Measurements from ENCODE around the gene LRRC8B.
"Not testable (repeated sequence)": the region's sequence is repeated elsewhere in the genome, so short reads cannot be mapped to it uniquely, and the experiment has no call there.

The LRRC8B gene

DNA sequence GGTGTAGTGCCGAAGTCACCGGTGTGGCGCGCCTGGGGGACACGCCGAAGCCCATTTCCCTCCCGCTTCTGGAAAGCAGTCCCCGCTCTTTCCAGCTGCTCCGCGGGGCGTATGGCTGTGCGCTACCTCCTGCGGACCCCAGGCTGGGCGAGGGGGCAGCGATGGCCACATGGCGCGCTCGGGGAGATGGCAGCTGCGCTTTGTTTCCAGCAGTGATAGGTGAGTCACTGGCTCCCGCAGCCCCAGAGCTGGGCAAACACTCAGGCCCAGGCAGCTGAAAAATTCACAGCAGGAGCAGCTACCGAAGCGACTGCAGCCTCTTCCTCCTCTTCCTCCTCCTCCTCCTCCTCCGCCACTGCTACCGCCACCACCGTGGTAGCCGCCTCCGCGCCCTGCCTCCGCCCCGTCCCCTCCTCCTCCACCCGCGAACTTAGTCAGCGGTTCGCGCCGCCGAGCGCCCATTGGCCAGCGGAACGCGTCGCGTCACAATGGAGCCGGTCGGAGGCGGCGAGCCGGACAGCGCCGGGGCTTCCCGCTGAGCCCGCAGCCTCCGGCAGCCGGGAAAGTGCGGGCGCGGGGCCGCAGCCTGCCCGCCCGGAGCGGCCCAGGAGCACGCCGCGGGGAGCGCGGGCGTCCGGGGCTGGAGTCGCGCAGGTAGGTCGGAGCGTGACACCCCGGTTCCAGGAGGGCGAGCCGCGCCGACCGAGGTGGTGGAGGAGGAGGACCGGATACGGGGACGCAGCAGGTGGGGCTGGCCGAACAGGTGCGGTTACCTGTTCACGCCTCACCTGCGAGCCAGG lies at the start of gene LRRC8B:
TSS of gene LRRC8B (plus strand) at position 461 of the 800 bp plus-strand sequence. CDS start 57,822 bp downstream, outside the sequence.
- DNase-seq: peak; percentile 89

GRCh38 chr1:89475269-89475668 lies 49.4 kb upstream of the LRRC8B start:
- no peak for DNase-seq

DNA sequence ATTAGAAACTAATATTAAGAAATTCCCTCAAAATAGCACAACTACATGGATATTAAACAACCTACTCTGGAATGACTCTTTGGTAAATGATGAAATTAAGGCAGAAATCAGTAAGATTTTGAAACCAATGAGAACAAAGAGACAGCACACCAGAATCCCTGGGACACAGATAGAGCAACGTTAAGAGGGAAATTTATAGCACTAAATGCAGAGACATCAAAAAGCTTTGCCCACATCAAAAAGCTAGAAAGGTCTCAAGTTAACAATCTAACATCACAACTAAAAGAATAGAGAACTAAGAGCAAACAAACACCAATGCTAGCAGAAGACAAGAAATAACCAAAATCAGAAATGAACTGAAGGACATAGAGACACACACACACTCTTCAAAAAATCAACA lies 48.6 kb upstream of the LRRC8B start:
- DNase-seq: no peak

DNA sequence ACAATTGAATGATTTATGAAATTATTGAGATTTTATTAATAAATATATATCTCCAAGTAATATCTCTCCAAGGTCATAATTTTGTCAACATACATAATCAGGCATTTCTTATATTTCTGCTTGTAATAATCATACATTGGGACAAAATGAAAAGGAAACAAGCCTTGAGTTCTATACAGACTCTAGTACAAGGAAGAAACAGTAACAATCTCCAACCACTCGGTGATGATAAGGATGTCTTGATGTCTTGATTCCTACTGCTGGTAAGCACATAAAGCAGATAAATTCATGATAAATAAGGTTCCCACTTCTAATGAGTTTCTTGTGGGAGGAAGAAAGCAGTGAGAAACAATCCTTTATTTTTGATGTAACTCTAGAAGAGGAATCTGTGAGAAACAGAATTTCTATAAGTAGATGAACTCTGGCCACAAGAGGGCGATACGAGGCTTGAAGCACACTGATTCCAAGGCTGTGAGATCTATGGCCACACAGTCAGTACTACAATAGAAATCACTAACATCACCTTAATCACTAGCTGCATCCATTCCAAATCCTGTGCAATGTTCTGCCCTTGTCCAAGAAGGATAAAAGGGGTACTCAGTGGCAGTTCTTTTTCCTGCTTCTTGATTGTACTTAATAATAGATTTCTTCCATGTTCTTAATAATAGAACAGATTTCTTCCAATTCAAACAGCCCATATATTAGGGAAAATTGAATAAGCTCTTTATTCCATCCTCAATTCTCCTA lies 41.4 kb upstream of the LRRC8B start:
- DNase-seq: peak; percentile 59

- DNase-seq: no peak
Measured at GRCh38 chr1:89483757-89484077, 40.9 kb upstream of the LRRC8B start.

DNA sequence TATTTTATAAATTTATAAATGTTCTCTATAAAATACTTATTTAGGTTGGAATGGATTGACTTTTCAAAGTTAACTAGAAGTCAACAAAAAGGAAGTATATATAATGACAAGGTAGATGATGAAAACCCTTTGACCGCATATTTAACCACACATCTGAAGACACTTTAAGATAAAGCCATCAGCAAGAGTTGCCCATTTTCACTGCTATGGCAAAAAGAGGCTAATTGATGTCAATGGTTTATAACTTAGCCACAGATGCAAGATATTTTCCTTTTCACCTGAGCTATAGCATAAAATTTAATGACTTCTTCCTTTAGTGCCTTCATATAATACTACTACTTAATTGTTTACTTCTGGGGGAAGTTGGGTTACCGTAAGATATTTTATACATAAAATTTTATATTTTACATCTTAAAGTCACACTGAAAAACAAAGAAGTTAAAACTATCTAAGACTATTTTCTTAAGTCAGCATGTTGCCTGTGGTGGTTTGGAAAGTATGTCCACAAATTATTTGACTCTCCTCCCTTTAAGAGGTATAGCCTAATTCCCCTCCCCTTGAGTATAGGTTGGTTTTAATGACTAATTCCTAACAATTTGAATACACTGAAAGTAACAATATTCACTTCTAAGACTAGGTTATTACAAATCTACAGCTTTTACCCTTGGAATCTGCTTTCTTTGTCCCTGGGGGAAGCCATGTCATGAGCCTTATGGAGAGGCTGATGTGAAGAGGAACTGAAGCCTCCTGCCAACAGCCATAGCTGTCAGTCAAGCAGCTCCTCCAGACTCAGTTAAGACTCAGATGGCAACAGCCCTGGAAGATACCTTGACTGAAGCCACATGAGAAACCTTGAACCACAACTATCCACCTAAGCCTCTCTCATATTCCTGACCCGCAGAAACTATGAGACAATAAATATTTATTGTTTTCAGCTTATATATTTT lies 40.3 kb upstream of the LRRC8B start:
- no peak for DNase-seq

- no peak for DNase-seq
Measured at GRCh38 chr1:89487972-89488371, 36.7 kb upstream of the LRRC8B start.

GRCh38 chr1:89489047-89489729 lies 35.4 kb upstream of the LRRC8B start:
- DNase-seq: no peak

DNA sequence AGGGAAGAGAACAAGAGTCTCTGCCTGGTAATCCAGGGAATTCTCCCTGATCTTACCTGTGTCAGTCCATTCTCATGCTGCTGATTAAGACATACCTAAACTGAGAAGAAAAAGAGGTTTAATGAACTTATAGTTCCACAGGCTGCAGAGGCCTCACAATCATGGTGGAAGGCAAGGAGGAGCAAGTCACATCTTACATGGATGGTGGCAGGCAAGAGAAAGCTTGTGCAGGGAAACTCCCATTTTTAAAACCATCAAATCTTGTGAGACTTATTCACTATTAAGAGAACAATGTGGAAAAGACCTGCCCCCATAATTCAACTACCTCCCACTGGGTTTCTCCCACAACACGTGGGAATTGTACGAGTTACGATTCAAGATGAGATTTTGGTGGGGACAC lies 34.2 kb upstream of the LRRC8B start:
- DNase-seq: no peak

DNA sequence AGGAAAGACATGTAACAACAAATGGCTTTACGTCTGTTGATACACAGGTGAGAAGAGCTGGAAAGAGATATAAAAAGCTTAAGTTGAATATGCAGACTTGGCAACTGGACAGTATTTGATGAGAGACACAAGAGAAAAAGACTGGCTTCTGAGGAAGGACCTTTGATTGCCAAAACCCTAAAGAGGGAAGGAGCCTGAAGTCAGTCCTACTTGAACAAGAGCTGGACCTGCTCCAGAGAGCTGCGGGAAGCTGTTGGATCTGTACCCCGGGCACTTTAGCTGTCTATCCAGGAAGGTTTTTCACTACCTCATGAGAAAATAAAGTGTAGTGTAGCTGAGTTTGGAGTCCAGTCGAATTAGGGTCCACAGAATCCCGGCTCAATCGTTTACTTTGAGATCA lies 25.3 kb upstream of the LRRC8B start:
- no peak for DNase-seq

DNA sequence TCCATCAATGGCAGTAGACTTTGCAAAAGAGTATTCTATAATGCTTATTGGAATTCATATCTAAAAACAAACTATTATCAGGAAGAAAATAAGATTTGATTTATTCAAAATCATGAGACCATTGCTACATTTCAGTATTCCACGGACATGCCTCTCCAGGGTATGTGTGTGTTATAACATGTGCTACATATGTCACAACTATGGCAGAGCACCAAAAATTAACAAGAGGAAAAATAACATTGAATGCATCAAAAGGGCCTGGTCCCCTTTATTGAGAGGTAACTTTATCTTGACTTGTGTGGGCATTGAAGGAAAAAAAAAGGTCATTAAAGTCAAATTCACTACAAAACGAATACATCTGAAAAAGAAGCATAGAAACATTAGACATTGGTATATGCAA lies 22.6 kb upstream of the LRRC8B start:
- no peak for DNase-seq

GRCh38 chr1:89502895-89503294 lies 21.7 kb upstream of the LRRC8B start:
- no peak for DNase-seq

DNA sequence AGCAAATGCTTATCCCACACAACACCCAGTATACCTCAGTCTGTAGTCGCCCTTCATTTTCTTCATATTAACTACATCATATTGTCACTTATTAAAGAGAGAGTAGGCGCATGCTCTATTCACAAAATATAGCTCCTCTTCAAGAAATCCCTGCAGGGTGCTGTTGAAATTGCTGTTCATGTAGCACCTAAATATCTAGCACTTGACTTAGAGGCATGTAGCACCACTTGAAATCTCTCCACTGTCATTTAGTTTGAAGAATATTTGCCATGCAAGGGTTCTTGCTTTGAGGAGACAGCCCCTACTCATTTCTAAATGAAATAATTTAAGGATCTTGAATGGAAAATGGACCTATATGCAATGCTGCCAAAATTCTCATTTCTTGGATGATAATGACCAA lies 20.9 kb upstream of the LRRC8B start:
- no peak for DNase-seq

DNA sequence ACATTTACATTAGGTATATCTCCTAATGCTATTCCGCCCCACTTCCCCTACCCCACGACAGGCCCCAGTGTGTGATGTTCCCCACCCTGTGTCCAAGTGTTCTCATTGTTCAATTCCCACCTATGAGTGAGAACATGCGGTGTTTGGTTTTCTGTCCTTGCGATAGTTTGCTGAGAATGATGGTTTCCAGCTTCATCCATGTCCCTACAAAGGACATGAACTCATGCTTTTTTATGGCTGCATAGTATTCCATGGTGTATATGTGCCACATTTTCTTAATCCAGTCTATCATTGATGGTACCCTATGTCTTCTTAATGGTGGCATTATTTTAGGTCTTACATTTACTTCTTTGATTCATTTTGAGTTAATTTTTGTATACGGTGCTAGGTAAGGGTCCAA lies 14.6 kb upstream of the LRRC8B start:
- not testable (repeated sequence) for DNase-seq

- DNase-seq: no peak
Measured at GRCh38 chr1:89512996-89513720, 11.5 kb upstream of the LRRC8B start.

- DNase-seq: no peak
Measured at GRCh38 chr1:89516055-89516454, 8.6 kb upstream of the LRRC8B start.

GRCh38 chr1:89518221-89518631 lies 6.4 kb upstream of the LRRC8B start:
- no peak for DNase-seq

- peak; percentile 49 for DNase-seq
Measured at GRCh38 chr1:89519779-89520358, 4.8 kb upstream of the LRRC8B start.

DNA sequence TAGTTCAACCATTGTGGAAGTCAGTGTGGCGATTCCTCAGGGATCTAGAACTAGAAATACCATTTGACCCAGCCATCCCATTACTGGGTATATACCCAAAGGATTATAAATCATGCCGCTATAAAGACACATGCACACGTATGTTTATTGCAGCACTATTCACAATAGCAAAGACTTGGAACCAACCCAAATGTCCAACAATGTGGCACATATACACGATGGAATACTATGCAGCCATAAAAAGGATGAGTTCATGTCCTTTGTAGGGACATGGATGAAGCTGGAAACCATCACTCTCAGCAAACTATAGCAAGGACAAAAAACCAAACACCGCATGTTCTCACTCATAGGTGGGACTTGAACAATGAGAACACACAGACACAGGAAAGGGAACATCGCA lies 2.7 kb upstream of the LRRC8B start:
- not testable (repeated sequence) for DNase-seq

- peak; percentile 71 for DNase-seq
Measured at GRCh38 chr1:89523572-89524368, 859 bp upstream of the LRRC8B start.
